GM21526 (cell line): ENCODE measurements around the gene SEC11C.
A peak's percentile ranks its signal among the peaks of the same experiment; 100 is the strongest.
"Not testable (repeated sequence)": the region's sequence is repeated elsewhere in the genome, so short reads cannot be mapped to it uniquely, and the experiment has no call there.

ENCODE experiments used
- ATAC-seq: cut with Tn5 transposase; IDR thresholded peaks from one replicate; pipeline ENCODE4 v1.9.1; 2021; ENCODE audit warnings: moderate library complexity; ENCODE audit not compliant: unreplicated experiment, low FRiP score

SEC11C gene

DNA sequence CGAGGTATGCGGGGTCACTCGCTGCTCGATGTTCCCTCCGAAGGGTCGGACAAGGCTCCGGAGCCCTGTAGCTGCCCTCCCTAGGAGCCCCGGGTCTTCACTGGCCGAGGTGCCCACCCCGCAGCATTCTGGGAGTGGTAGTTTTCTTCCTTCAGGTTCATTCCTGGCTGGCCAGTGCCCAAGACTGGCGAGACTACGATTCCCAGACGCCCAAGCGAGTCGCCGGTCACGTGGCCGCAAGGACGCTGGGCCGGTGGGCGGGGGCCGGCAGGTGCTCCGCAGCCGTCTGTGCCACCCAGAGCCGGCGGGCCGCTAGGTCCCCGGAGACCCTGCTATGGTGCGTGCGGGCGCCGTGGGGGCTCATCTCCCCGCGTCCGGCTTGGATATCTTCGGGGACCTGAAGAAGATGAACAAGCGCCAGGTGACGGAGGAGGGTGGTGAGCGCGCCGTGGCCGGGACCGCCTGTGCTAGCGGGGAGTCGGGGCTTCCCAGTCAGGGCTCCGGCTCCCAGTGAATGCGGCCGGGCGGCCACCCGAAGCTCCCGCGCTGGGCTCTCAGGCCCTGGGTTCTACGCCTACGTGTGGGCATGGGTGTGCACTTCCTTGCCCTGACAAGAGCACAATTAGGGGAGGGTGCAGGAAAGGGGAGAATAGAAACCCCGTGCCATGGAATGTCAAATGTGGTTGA is at the start of gene SEC11C:
TSS of gene SEC11C (plus strand) at position 270 of the 687 bp plus-strand sequence. CDS start at position 335, 65 bp downstream.
- ATAC-seq = peak; percentile 86

DNA sequence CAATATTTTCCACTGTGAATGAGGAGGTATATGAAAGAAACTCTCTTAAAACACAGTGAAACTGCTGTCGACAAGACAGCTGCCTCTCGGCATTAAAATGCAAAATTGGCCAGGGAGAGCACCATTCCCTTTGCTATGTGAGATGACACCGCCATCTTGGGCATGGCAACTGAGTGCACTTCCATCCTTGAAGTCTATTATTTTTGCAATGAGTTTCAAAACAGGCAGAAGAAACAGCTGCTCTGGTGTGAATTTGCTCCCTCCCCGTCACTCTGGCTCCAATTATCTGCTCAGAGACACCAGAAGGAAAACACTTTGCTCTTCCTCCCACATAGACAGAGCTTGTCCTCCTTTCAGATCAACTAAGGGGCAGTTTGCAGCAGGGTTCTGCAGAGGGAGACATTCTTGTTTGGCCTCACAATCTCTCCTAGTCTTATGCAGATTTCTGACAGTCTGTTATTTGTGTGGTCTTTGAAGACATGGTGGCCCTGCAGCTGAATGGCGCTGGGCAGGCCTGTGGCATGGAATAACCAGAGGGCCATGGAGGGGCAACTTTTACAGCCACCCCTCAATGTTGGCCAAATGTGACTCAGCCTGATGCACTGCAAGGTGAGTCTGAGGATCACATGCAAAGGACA is 48.6 kb upstream of the SEC11C start:
- ATAC-seq = no peak

DNA sequence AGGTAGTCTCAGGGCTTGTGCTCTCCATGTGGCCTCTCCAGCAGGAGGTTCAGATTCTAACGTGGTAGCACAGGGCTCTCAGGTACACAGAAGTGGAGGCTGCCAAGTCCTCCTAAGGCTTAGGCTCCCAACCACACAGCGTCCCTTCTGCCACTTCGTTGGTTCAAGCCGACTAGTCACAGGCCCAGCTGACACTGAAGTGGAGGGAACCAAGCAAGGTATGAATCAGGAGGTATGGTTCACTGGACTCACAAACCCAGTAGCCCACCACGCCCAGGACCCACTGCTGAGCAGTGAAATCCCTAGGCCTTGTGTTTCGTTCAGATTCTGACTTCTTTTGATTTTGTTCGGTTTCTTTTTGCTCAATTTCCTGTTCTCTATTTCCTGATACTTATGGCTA is 46.0 kb upstream of the SEC11C start:
- no peak for ATAC-seq

DNA sequence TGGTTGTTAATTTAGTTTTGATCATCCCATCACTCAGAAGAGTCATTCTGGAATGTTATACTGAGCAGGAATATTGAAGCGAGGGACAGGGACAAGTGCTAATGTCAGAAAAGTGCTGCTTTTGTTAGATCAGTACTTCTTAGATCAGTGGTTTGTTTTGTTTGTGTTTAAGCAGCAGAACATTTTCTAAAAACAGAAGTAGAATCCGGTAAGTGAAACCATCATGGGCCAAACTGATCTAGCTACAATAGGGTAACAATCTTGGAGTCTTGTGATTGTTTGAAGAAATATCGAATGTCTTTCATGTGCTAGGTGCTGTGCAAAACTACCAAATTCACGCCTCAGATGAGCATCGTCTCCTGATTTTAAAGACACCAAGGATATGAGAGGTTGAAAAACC is 45.1 kb upstream of the SEC11C start:
- peak; percentile 58 for ATAC-seq

DNA sequence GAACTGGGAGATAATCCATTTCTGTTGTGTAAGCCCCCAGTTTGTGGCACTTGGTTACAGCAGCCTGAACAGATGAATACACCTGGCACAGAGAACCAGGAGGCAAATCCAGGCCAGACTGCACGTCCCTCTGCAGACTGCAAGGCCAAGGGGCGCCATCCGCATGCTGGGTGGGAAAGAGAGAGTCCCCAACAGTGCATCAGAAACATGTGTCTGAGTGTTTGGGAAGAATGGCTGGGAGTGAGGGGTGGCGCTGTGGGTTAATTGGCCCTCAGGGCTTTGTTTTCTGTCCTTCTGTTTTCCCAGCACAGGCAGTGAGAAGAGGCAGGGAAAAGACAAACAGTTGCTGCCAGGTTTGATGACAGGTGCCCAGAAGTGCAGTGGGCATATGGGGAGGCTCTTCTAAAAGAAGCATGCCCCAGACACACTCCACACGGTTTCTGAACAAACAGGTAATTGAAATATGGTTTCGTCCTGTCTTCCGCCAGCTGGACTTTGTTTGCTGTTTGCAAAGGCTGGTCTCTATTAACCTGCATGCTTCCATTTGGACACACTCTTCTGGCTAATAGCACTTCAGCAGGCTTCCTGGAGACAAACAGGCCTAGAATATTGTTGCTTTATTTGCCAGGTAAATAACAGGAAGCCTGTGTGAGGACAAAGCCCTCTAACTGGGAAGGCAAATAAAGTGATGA is 43.4 kb upstream of the SEC11C start:
- no peak for ATAC-seq

DNA sequence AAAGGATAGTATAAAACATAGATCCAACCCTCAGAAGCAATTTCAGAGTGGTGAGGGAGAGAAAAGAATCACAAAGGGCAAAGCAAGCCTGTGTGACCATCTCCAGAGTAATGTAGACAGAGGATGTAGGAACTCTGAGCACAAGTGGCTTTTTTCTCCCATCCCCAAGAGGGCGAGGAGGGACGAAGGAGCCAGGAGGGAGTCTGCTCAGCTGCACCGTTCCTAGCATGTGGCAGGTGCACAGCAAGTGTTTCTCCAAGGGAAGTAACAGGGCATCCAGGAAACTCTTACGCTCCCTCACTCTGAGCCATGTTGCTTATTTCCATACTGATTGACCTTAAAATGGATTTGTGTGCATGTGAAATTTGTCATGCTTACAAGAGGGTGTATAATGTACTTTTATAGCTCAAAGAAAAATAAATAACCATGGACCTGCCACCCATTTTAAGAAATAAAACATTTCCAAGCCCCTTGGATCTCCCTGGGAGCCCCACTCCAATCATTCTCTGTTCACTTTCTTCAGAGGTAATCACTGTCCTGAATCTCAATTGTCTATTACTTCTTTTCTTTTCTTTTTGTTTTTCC is 37.8 kb upstream of the SEC11C start:
- no peak for ATAC-seq

DNA sequence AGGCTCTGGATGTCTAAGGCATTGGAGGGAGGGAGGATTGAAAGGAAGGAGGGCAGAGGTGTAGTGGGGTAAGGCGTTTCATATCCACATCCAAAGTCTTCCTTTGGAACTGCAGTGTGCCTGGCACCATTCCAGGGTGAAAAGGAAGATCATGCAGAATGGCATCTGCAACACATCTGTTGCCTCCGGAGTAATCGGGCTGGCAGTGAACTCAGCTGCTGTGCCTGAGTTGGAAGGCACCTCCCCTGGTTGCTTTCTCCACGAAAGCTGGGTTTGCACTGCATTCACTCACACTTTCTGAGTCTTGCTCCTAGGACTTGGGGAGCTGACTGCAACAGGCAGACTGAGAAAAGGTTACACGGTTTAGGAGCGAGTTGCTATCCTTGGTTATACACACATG is 30.3 kb upstream of the SEC11C start:
- ATAC-seq = no peak

DNA sequence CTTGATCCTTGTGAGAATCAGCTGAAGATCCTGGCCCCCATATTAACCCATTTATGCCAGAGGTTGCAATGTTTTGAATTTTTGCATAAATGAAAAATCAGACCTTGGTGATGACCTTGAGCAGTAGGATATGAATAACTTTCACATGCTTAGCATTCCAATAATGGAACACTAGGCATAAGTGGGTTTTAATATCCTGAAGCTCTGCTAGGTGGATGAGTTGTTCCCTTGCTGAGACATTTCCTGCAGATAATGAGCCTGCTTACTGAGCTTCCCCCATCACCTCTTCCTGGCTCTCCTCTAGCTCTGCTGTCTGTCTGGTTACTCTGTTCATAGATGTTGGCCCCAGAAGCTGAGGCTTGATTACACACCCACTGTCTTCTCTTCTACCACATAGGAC is 25.5 kb upstream of the SEC11C start:
- no peak for ATAC-seq

DNA sequence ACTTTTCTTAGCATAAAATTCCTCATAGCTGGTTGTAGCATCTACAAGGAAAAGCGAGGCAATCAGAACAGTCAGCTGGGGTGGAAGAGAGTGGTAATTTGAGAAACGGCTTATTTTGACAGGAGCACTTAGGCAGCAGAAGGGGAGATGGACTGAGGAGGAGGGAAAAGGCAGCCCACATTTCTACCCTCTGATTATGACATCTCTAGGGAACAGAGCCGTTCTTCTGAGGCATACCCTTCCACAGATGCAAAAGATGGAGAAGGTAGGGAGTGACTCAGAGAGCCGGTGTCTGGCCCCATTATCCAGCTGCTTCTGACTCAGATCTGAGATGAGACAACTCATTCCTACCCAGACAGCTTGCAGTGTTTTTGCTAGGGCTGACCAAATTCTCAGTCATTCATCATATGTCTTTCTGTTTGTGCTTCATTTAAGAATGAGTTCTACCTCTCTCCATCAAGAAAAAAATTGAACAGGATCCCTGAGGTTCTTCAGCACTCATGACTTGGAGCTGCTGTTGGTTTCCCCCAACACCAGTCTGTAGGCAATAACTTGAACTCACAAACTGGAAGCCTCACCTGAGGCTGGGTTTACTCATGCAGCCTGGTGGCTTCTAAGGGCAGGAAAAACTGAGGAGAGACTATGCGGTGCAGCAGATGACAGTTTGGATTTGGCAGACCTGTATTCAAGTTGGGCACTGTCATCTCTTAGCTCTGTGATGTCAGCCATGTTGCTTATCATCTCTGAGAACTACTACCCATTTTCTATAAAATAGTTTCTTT is 15.9 kb upstream of the SEC11C start:
- no peak for ATAC-seq

DNA sequence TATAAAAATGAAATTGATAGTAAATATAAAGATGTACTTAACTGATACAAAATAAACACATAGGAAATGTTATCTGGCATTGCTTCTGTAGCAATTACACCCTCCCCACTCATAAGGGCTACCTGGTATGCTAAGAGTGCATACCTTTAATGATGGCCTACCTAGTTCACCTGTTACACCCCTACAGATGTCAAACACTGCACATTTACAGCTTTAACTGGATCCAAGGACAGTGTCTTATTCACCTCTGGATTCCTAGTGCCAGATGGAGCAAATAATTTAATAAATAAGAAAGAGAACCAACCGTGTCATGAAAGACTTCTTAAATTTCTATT is 15.3 kb upstream of the SEC11C start:
- ATAC-seq = no peak

DNA sequence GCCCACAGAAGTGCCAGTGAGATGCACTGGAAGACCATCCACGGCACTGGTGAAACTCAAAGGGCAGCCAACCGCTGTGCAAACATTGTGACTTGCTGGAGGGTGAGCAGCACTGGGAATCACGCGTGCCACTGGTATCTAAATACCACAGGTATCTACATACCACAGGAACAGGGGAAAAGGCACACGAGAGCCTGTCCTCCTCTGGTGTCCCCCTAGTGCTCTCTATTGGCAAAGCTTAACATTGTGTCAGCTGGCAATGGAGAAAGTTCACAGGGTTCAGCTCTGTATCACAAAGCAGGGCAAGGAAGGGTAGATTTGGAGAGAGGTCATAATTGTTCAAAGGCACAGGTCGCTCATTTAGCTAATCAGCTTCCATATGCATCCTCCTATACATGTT is 12.6 kb upstream of the SEC11C start:
- ATAC-seq = no peak

DNA sequence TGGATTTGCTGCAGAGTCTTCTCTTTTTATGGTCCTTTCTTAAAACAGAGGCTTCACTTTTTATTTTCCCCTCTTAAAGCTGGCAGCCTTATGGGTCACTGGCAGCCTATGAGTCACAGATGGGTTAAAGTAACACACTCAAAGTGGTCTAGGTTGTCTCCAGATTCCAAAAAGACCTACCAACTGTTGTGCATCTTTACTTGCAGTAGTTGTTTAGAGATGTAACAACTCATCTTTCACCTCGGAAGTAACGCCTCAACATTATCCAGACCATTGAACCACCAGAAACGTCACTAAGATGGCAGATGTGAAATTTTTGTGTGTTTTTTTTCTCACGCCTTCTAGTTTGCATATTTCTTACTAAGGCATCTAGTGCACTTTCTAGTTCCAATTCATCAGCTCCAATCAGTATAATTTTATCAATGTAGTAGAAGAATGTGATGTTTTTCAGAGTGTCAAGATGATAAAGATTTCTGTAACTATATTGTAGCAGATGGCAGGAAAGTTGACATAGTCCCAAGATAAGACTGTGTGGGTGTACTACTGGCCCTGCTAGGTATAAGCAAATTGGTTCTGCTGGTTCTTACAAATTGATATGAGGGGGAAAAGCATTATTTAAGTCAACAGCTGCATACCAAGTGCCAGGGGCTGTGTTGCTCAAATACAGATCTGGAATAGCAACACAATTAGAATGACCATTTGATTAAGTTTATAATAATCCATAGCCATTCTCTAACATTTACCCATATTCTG is 9.6 kb upstream of the SEC11C start:
- ATAC-seq = no peak

DNA sequence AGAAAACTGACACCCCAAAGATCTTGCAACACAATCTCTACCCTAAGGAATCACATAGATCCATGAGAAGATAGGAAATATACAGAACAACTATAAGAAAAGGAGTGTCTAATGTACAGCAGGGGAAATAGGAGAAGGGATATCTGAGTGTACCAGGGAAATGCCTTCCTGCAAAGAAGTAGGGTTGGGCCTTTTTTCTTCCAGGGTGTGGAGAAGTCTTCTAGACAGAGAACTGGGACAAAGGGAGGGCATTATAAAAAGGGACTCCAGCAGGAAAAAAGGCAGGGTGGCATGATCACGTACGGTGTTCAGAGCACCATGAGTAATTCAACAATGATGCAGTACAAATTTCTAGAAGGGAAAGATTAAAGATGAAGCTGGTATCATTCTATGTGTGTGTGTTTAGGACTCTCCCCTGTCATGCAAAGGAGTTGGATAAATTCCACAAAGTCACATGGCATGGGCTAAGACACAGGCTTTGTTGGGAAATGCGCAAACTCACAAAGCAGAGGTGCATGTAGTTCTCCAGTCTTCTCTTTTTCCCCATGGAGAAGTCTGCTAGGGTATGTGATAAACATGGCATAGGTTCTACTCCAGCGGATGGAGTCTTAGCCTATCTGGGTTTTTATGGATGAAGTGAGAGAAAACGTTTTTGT is 6.7 kb upstream of the SEC11C start:
- ATAC-seq = no peak

DNA sequence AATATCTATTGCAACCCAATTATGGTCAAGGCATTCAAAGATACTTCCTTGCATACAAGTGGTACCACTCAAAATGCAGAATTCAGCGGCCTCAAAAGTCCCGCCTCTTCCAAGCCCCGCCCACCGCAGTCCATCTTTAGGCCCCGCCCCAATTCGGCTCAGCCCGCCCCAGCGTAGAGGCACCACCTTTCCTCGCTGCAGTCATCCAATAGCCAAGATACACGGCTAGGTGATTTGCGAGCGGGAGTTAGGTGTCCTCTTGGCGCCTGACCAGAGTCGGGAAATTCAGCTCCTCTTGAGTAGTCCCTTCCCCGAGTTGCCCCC is 431 bp upstream of the SEC11C start:
- peak; percentile 74 for ATAC-seq

DNA sequence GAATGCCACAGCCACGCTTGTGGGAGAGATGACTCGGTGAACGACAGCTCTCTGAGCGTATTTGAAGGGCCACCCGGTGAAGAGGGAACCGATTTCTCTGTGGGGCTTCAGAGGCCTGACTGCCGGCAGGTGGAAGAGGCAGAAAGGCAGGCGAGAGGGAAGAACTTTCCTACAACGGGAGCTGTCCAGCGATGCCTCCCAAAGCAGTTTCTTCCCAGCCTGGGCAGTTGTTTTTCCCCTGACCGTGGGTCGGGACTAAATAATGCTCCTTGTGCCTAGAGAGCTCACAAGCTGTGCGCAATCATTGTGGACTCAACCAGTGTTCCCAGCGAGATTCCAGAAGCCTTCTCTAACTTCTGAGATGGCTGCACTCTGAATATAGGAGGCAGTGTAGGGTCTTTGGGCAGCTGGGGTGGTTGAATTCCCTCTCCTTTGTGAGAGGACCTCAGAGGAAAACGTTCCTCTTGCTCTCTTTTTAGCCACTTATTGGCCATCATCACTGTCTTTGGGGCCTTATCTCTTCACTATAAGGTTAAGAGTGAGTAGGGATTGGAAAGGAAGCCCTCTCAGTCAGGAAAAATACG is 710 bp downstream of the SEC11C start:
- no peak for ATAC-seq

DNA sequence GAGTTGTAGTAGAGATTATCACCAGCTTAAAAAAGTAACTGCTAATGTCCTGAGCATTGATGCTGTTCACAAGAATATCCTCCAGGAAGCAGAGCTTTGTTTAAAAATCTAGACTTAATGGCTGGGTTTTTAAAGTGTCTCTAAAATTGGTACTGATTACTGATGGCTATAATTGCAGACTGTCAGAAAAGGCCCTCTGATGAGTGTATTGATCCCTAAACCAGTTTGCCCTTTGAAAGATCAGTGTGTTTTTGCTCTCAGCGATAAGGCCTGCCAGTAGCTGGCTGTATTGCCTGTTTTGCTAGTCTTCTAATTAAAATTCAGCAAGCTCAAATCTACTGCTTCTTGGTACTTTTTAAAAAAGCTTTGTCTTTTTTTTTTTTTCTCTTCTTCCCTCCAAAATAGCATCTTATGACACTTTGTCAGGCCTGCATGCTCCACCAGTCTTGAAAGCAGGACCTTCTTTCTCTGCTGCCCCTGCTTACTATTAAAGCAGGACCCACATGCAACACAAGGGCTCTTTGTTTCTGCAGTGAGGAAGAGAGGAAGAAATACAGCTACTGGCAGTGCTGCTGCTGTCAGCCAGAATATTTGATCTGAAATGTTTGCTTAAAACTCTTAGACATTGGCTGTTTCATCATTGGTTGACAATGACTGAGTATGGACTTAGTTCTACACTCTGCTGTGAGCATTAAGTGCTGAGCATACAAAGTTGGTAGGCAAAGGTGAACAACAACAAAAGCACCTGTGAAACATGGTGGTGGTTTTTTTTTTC is 1.8 kb downstream of the SEC11C start:
- ATAC-seq = no peak

DNA sequence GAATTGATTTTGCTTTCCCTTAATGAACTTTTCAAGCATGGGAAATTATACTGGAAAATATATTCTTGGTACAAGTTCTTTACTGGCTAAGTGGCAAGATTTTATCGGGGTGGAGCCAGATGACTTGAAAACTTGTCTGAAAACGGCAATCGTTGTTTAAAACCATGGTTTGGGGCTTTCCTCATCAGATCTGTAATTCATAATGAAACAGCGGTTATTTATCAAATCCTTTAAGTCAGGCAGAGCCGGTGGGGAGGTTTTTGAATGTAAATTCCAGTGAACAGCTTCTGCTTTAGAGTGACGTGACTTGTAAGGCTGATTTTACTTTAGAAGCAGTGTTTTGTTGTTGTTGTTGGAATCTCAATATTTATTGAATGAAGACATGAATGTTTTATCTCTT is 2.6 kb downstream of the SEC11C start:
- no peak for ATAC-seq

DNA sequence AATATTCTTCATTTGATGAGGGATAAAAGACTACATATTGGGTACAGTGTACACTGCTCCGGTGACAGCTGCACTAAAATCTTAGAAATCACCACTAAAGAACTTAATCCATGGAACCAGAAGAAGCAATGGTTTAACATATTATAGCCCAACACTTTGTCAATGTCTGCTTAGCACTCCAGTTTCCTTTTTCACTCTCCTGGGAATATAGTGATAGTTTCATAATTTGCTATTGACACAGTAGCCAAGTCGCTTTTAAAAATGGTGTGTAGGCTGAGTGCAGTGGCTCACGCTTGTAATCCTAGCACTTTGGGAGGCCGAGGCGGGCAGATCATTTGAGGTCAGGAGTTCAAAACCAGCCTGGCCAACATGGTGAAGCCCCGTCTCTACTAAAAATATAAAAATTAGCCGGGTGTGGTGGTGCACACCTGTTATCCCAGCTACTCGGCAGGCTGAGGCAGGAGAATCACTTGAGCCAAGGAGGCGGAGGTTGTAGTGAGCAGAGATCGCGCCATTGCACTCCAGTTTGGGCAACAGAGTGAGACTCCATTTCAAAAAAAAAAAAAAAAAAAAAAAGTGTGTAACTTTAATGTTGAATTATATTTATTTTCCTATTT is 3.2 kb downstream of the SEC11C start:
- ATAC-seq = not testable (repeated sequence)
